Parathyroid adenoma (tissue), 2 donors: Measurements from ENCODE around the gene STS.

ENCODE experiments used
- H2AFZ ChIP-seq: fragments of 300-600 bp; sonication (generic); one replicate; pipeline ENCODE4 v1.7.0; 2017; ENCODE audit warnings: antibody characterized with exemption, mild to moderate bottlenecking
- H3K27ac ChIP-seq: fragments of 300-600 bp; sonication (generic); one replicate; pipeline ENCODE4 v1.7.0; 2017
- H3K27me3 ChIP-seq: fragments of 300-600 bp; sonication (generic); one replicate; pipeline ENCODE4 v1.7.0; 2017; ENCODE audit warnings: low read length; ENCODE audit not compliant: control insufficient read depth, insufficient read depth
- H3K36me3 ChIP-seq: fragments of 300-600 bp; sonication (generic); one replicate; pipeline ENCODE4 v1.7.0; 2017; ENCODE audit warnings: low read length; ENCODE audit not compliant: control insufficient read depth, insufficient read depth
- H3K4me1 ChIP-seq: fragments of 300-600 bp; sonication (generic); one replicate; pipeline ENCODE4 v1.7.0; 2017; ENCODE audit warnings: control low read depth
- H3K4me2 ChIP-seq: fragments of 300-600 bp; sonication (generic); one replicate; pipeline ENCODE4 v1.7.0; 2017; ENCODE audit warnings: low read length
- H3K4me3 ChIP-seq: fragments of 300-600 bp; sonication (generic); one replicate; pipeline ENCODE4 v1.7.0; 2017; ENCODE audit warnings: low read depth, low read length
- H3K79me2 ChIP-seq: fragments of 300-600 bp; sonication (generic); one replicate; pipeline ENCODE4 v1.7.0; 2017; ENCODE audit warnings: control low read depth
- H3K9ac ChIP-seq: fragments of 300-600 bp; sonication (generic); one replicate; pipeline ENCODE4 v1.7.0; 2017; ENCODE audit warnings: mild to moderate bottlenecking
- H3K9me3 ChIP-seq: fragments of 300-600 bp; sonication (generic); one replicate; pipeline ENCODE4 v1.7.0; 2017; ENCODE audit warnings: low read length; ENCODE audit not compliant: control insufficient read depth
- CTCF ChIP-seq: fragments of 300-600 bp; sonication (generic); IDR thresholded peaks from one replicate; pipeline ENCODE4 v1.7.0; 2017; ENCODE audit warnings: antibody characterized with exemption, mild to moderate bottlenecking
- donor health status: primary hyperparathyroidism.

STS gene

GRCh38 chrX:7119950-7120877 is 27.3 kb upstream of the STS start:
- H3K4me3 ChIP-seq: no peak overlapping the region
- H2AFZ ChIP-seq: no peak overlapping the region
- no peaks in the 10 kb centered on the region for H3K79me2 ChIP-seq
- H3K36me3 ChIP-seq: no peaks in the 10 kb centered on the region
- H3K27ac ChIP-seq: no peak overlapping the region
- no peak for TF ChIP-seq CTCF
- H3K9ac ChIP-seq: no peak overlapping the region
- H3K27me3 ChIP-seq: no peaks in the 10 kb centered on the region
- no peak overlapping the region for H3K4me2 ChIP-seq
- H3K4me1 ChIP-seq: no peaks in the 10 kb centered on the region
- no peaks in the 10 kb centered on the region for H3K9me3 ChIP-seq

GRCh38 chrX:7120878-7121219 is 26.7 kb upstream of the STS start:
- Histone ChIP-seq H3K4me3 (no peak overlapping the region), H3K27ac (no peak overlapping the region), H3K79me2 (peaks cover 3% of the 10 kb centered on the region), H2AFZ (no peak overlapping the region), H3K27me3 (no peaks in the 10 kb centered on the region), H3K9me3 (no peaks in the 10 kb centered on the region), H3K4me2 (no peak overlapping the region), H3K36me3 (no peaks in the 10 kb centered on the region), H3K9ac (no peak overlapping the region), H3K4me1 (no peaks in the 10 kb centered on the region)
- TF ChIP-seq CTCF: no peak

- Histone ChIP-seq H3K4me1 (no peaks in the 10 kb centered on the region), H3K79me2 (peaks cover 3% of the 10 kb centered on the region), H3K9ac (no peak overlapping the region), H3K27ac (no peak overlapping the region), H3K4me2 (no peak overlapping the region), H3K27me3 (no peaks in the 10 kb centered on the region), H3K36me3 (no peaks in the 10 kb centered on the region), H2AFZ (no peak overlapping the region), H3K4me3 (no peak overlapping the region), H3K9me3 (no peaks in the 10 kb centered on the region)
- no peak for TF ChIP-seq CTCF
Measured at GRCh38 chrX:7127056-7127455, 20.5 kb upstream of the STS start.

GRCh38 chrX:7131621-7132020 is 15.9 kb upstream of the STS start:
- H3K4me1 ChIP-seq: no peaks in the 10 kb centered on the region
- H3K4me3 ChIP-seq: no peak overlapping the region
- no peak overlapping the region for H3K27ac ChIP-seq
- H3K4me2 ChIP-seq: no peak overlapping the region
- no peaks in the 10 kb centered on the region for H3K9me3 ChIP-seq
- no peaks in the 10 kb centered on the region for H3K27me3 ChIP-seq
- no peak overlapping the region for H2AFZ ChIP-seq
- TF ChIP-seq CTCF: no peak
- no peaks in the 10 kb centered on the region for H3K79me2 ChIP-seq
- H3K36me3 ChIP-seq: no peaks in the 10 kb centered on the region
- no peak overlapping the region for H3K9ac ChIP-seq
